Esophagus (tissue), 2 donors: ENCODE data around the gene ADGRB3. TPM values are rescaled to one million over a fixed set of nuclear protein-coding genes. Genes with fewer than 3 reads are reported as not detected.

ENCODE experiments used
- H3K27ac ChIP-seq, 2 donors: one replicate each; pipeline ENCODE4 v1.5.1; 2013; ENCODE audit warnings: low read depth in 2 of 2, mild to moderate bottlenecking in 2 of 2, inconsistent platforms in 1 of 2, low read length in 1 of 2, moderate library complexity in 1 of 2
- H3K27me3 ChIP-seq, 2 donors: one replicate each; pipeline ENCODE4 v1.6.1; 2013; ENCODE audit warnings: low read length in 2 of 2, control low read depth in 1 of 2, mild to moderate bottlenecking in 1 of 2; ENCODE audit not compliant: insufficient read depth in 2 of 2, control insufficient read depth in 1 of 2
- H3K36me3 ChIP-seq, 2 donors: one replicate each; pipeline ENCODE4 v1.6.1; 2013; ENCODE audit warnings: low read length in 1 of 2; ENCODE audit not compliant: control insufficient read depth in 2 of 2, insufficient read depth in 2 of 2
- H3K4me1 ChIP-seq, 2 donors: one replicate each; pipeline ENCODE4 v1.6.1; 2013; ENCODE audit warnings: low read length in 1 of 2; ENCODE audit not compliant: control insufficient read depth in 2 of 2, insufficient read depth in 2 of 2
- H3K4me3 ChIP-seq, 2 donors: one replicate each; pipeline ENCODE4 v1.5.1; 2013; ENCODE audit warnings: low read length in 2 of 2, mild to moderate bottlenecking in 2 of 2, low read depth in 1 of 2, moderate library complexity in 1 of 2
- H3K9me3 ChIP-seq, 2 donors: one replicate each; pipeline ENCODE4 v1.6.1; 2013; ENCODE audit warnings: mild to moderate bottlenecking in 2 of 2, low read depth in 1 of 2, low read length in 1 of 2, moderate library complexity in 1 of 2; ENCODE audit not compliant: control insufficient read depth in 2 of 2, insufficient read depth in 1 of 2
- WGBS, 2 donors: extraction: QIAGEN DNeasy Blood & Tissue Kit; methylation state at CpG; one replicate each; pipeline ENCODE4 v1.1.7; 2013; 5-methylcytosine and 5-hydroxymethylcytosine counted together
- polyA plus RNA-seq, 2 donors: library from polyadenylated mRNA; stranded (reverse); fragments of 200-250 nt; gene quantifications; one replicate each; pipeline ENCODE4 v1.2.3, GENCODE V29; 2013
- donor health status: healthy with polysubstance abuse.
- donor health status: Bipolar disorder and iron deficiency.

Gene ADGRB3
- polyA plus RNA-seq, 2 donors = 0.08 to 0.14 TPM

- H3K4me1 ChIP-seq = no peaks in the 10 kb centered on the region
- H3K27ac ChIP-seq = peak overlapping the region in 1 of 2 donors; percentile 25
- H3K36me3 ChIP-seq = no peaks in the 10 kb centered on the region
- no peaks in the 10 kb centered on the region for H3K9me3 ChIP-seq
- H3K4me3 ChIP-seq = peak overlapping the region; percentile 53 to 63
- peaks cover 0 to 3% of the 10 kb centered on the region in 2 donors for H3K27me3 ChIP-seq
- WGBS, 2 donors = 1% methylated on average over 15 of the region's 15 CpGs
Measured at GRCh38 chr6:68635412-68635705, 277 bp downstream of the ADGRB3 start.

GRCh38 chr6:68635706-68636513 is 828 bp downstream of the ADGRB3 start:
- Histone ChIP-seq H3K4me3 (peak overlapping the region; percentile 53 to 63), H3K36me3 (no peaks in the 10 kb centered on the region), H3K27ac (peak overlapping the region in 1 of 2 donors; percentile 25), H3K9me3 (no peaks in the 10 kb centered on the region), H3K4me1 (no peaks in the 10 kb centered on the region), H3K27me3 (peaks cover 0 to 3% of the 10 kb centered on the region in 2 donors)
- 2 to 3% methylated on average over 24 of the region's 24 CpGs for WGBS, 2 donors

- WGBS, 2 donors = 41 to 48% methylated on average over 5 of the region's 5 CpGs
- H3K4me1 ChIP-seq = no peaks in the 10 kb centered on the region
- no peaks in the 10 kb centered on the region for H3K9me3 ChIP-seq
- no peak overlapping the region for H3K27ac ChIP-seq
- peaks cover 0 to 3% of the 10 kb centered on the region in 2 donors for H3K27me3 ChIP-seq
- H3K36me3 ChIP-seq = no peaks in the 10 kb centered on the region
- H3K4me3 ChIP-seq = peak overlapping the region in 1 of 2 donors; percentile 63
Measured at GRCh38 chr6:68636666-68637065, 1.6 kb downstream of the ADGRB3 start.

GRCh38 chr6:68637071-68637470 is 2.0 kb downstream of the ADGRB3 start:
- Histone ChIP-seq H3K4me3 (no peak overlapping the region), H3K27me3 (peaks cover 0 to 3% of the 10 kb centered on the region in 2 donors)
- 65 to 80% methylated on average over 2 of the region's 2 CpGs for WGBS, 2 donors

GRCh38 chr6:68637782-68638181 is 2.7 kb downstream of the ADGRB3 start:
- Histone ChIP-seq H3K27ac (no peak overlapping the region), H3K4me1 (no peaks in the 10 kb centered on the region), H3K9me3 (no peaks in the 10 kb centered on the region), H3K4me3 (no peak overlapping the region), H3K27me3 (peaks cover 0 to 3% of the 10 kb centered on the region in 2 donors), H3K36me3 (no peaks in the 10 kb centered on the region)
- WGBS, 2 donors = 1 to 3% methylated on average over 1 of the region's 1 CpG

More at GRCh38 chr6:68637071-68637470, 2.0 kb downstream of the ADGRB3 start:
- Histone ChIP-seq H3K36me3 (no peaks in the 10 kb centered on the region), H3K4me1 (no peaks in the 10 kb centered on the region), H3K9me3 (no peaks in the 10 kb centered on the region), H3K27ac (no peak overlapping the region)

GRCh38 chr6:68638230-68638900 is 3.3 kb downstream of the ADGRB3 start:
- Histone ChIP-seq H3K9me3 (no peaks in the 10 kb centered on the region), H3K36me3 (no peaks in the 10 kb centered on the region), H3K4me1 (no peaks in the 10 kb centered on the region), H3K4me3 (no peak overlapping the region), H3K27me3 (peaks cover 0 to 3% of the 10 kb centered on the region in 2 donors), H3K27ac (no peak overlapping the region)
- 26 to 30% methylated on average over 11 of the region's 11 CpGs for whole genome bisulfite sequencing, 2 donors

GRCh38 chr6:68639211-68639610 is 4.1 kb downstream of the ADGRB3 start:
- WGBS, 2 donors = 52 to 55% methylated on average over 7 of the region's 7 CpGs
- no peaks in the 10 kb centered on the region for H3K36me3 ChIP-seq

GRCh38 chr6:68639826-68640490 is 4.9 kb downstream of the ADGRB3 start:
- Histone ChIP-seq H3K9me3 (no peaks in the 10 kb centered on the region), H3K4me1 (no peaks in the 10 kb centered on the region), H3K36me3 (no peaks in the 10 kb centered on the region), H3K4me3 (peak overlapping the region in 1 of 2 donors; percentile 24), H3K27me3 (peaks cover 0 to 3% of the 10 kb centered on the region in 2 donors), H3K27ac (no peak overlapping the region)
- WGBS, 2 donors = 19 to 23% methylated on average over 13 of the region's 13 CpGs

More at GRCh38 chr6:68639211-68639610, 4.1 kb downstream of the ADGRB3 start:
- Histone ChIP-seq H3K27ac (no peak overlapping the region), H3K4me1 (no peaks in the 10 kb centered on the region), H3K4me3 (no peak overlapping the region), H3K27me3 (peaks cover 0 to 3% of the 10 kb centered on the region in 2 donors), H3K9me3 (no peaks in the 10 kb centered on the region)

- Histone ChIP-seq H3K4me3 (peak overlapping the region in 1 of 2 donors; percentile 24), H3K4me1 (no peaks in the 10 kb centered on the region), H3K27ac (no peak overlapping the region), H3K36me3 (no peaks in the 10 kb centered on the region), H3K9me3 (no peaks in the 10 kb centered on the region), H3K27me3 (peaks cover 0 to 3% of the 10 kb centered on the region in 2 donors)
- 10 to 14% methylated on average over 3 of the region's 3 CpGs for WGBS, 2 donors
Measured at GRCh38 chr6:68640491-68640835, 5.4 kb downstream of the ADGRB3 start.
